Kidney (tissue), 14 donors: ENCODE results near the gene ARHGAP44. TPM values are rescaled to one million over a fixed set of nuclear protein-coding genes. Genes with fewer than 3 reads are reported as not detected.
A peak's percentile ranks its signal among the peaks of the same experiment; 100 is the strongest.

Source experiments
- DNase-seq, 5 donors: peaks; one replicate each; pipeline ENCODE4 v3.0.0-alpha.2; 2013 to 2020
- FAIRE-seq: peaks from 2 replicates; lab custom pipeline; 2012; peaks lifted over from hg19 to GRCh38; lab: Jason Lieb, UNC
- H3K27ac ChIP-seq, 2 donors: one replicate each; pipeline ENCODE4 v1.7.0; 2013; ENCODE audit warnings: low read depth in 2 of 2, low read length in 2 of 2, inconsistent platforms in 1 of 2
- H3K27me3 ChIP-seq: one replicate; pipeline ENCODE4 v1.7.1; 2013; ENCODE audit warnings: low read length, inconsistent platforms; ENCODE audit not compliant: control insufficient read depth, insufficient read depth
- H3K36me3 ChIP-seq, 3 donors: one replicate each; pipeline versions ENCODE4 v1.7.0 to v1.7.1; 2013; ENCODE audit warnings: low read length in 3 of 3, control low read depth in 1 of 3, inconsistent platforms in 1 of 3; ENCODE audit not compliant: insufficient read depth in 3 of 3, control insufficient read depth in 2 of 3
- H3K4me1 ChIP-seq, 3 donors: one replicate each; pipeline versions ENCODE4 v1.7.0 to v1.7.1; 2013; ENCODE audit warnings: low read length in 3 of 3, inconsistent platforms in 1 of 3, low read depth in 1 of 3; ENCODE audit not compliant: control insufficient read depth in 2 of 3, insufficient read depth in 2 of 3
- H3K4me3 ChIP-seq, 3 donors: one replicate each; pipeline versions ENCODE4 v1.7.0 to v1.8.1; 2013; ENCODE audit warnings: low read length in 3 of 3, control low read depth in 1 of 3, inconsistent platforms in 1 of 3
- H3K9ac ChIP-seq, 3 donors: one replicate each; pipeline versions ENCODE4 v1.7.0 to v1.7.1; 2013; ENCODE audit warnings: low read length in 3 of 3, control low read depth in 1 of 3, inconsistent platforms in 1 of 3
- H3K9me3 ChIP-seq, 3 donors: one replicate each; pipeline versions ENCODE4 v1.7.0 to v1.7.1; 2013; ENCODE audit warnings: low read length in 3 of 3, control low read depth in 1 of 3, inconsistent platforms in 1 of 3; ENCODE audit not compliant: control insufficient read depth in 2 of 3, insufficient read depth in 1 of 3
- intact Hi-C: fragments of 100-400 bp; cut with DNase I; formaldehyde crosslinking; loops from one replicate; pipeline ENCODE4 v1.11.1; 2022
- polyA plus RNA-seq: library from polyadenylated mRNA; stranded (reverse); fragments of 350-450 nt; fragmentation: Illumina TruSeq; extraction: RNeasy Lipid Tissue Mini Kit (QIAGEN cat#74804); gene quantifications from one replicate; pipeline ENCODE4 v1.2.3, GENCODE V29; 2014; ENCODE audit warnings: low read depth, low replicate concordance; ENCODE audit not compliant: insufficient read depth
- total RNA-seq: library from RNA; stranded (reverse); fragmentation: NEBNext Ultra II Directional; extraction: Animal tissue kit (Norgen Biotek cat#: 25700); gene quantifications from one replicate; pipeline ENCODE4 v1.2.1, GENCODE V29; 2021
- TF ChIP-seq, protein P1 (sequence below): IDR thresholded peaks from 3 replicates; pipeline ENCODE4 v1.5.1; 2012; ENCODE audit warnings: mild to moderate bottlenecking, moderate library complexity, borderline replicate concordance; ENCODE audit not compliant: insufficient read depth; ENCODE audit errors: extremely low read depth
- donor health status: control.
- donor health status: control.
- donor health status: control.
- donor health status: control.
- donor health status: control.
- donor health status: DM: yes; HTN: yes; CAD: no.
- donor health status: Normal renal cell carcinoma (clear cell type).

The ARHGAP44 gene
- total and polyA plus RNA-seq, 2 donors from 2014 or later: 3.7 to 8.4 TPM

DNA sequence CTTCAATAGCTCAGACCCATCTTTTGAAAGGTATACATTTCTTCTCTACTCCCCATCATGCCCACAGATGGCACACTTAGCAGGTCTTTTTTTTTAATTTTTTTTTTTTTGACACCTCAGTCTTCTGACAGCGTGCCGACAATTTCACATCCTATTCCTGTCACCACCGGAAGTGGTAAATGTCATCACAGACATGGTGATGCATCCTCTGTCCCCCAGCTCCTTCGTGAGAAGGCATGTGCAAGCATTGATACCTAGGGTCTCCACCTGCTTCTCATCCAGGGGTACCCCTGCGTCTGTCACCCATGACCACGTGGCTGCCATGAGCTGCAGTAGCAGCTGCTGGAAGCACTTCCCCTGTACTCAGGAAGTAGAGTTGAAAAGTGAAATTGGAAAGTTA is 192.9 kb downstream of the ARHGAP44 start:
- no peaks in the 10 kb centered on the region for H3K27me3 ChIP-seq
- no peak overlapping the region for H3K4me3 ChIP-seq
- TF ChIP-seq, protein P1, sequence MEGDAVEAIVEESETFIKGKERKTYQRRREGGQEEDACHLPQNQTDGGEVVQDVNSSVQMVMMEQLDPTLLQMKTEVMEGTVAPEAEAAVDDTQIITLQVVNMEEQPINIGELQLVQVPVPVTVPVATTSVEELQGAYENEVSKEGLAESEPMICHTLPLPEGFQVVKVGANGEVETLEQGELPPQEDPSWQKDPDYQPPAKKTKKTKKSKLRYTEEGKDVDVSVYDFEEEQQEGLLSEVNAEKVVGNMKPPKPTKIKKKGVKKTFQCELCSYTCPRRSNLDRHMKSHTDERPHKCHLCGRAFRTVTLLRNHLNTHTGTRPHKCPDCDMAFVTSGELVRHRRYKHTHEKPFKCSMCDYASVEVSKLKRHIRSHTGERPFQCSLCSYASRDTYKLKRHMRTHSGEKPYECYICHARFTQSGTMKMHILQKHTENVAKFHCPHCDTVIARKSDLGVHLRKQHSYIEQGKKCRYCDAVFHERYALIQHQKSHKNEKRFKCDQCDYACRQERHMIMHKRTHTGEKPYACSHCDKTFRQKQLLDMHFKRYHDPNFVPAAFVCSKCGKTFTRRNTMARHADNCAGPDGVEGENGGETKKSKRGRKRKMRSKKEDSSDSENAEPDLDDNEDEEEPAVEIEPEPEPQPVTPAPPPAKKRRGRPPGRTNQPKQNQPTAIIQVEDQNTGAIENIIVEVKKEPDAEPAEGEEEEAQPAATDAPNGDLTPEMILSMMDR: no peak
- no peak overlapping the region for H3K27ac ChIP-seq
- H3K9me3 ChIP-seq: no peaks in the 10 kb centered on the region
- DNase-seq (no peak), FAIRE-seq (no peak)
- no peak overlapping the region for H3K9ac ChIP-seq
- intact Hi-C loops: no loop called here
- H3K36me3 ChIP-seq: no peaks in the 10 kb centered on the region
- peaks cover 0 to 15% (median 4%) of the 10 kb centered on the region in 3 donors for H3K4me1 ChIP-seq

DNA sequence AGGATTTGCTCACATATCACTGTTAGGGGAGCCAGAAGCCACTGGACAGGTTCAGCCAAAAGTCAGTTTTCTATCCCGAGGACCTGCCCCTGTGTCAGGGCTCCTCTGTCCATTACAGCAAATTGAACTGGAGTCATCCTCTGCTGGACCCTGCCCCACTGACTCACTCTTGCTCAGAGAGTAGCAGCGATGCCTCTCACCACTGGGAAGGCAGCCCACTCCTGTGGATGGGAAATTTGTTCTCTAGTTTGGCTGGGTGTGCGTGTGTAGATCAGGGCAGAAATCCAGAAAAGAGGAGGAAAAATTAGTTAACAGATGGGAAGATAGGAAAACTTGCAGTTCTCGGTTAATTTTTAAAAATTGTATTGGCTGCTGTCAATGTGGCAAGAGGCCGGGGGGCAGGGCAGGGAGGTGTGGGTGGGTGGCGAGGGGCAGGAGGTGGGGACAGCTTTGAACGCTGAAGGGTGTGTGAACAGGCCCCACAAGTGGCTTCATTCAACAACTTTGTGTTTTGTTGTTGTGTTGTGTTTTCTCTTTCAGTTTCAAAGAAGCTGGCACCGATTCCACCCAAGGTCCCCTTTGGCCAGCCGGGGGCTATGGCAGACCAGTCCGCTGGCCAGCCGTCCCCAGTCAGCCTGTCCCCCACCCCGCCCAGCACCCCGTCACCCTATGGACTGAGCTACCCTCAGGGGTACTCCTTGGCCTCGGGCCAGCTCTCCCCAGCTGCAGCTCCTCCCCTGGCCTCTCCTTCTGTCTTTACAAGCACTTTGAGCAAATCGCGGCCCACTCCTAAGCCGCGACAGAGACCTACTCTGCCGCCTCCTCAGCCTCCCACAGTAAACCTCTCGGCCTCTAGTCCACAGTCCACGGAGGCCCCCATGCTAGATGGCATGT is 194.9 kb downstream of the ARHGAP44 start:
- Histone ChIP-seq H3K27ac (peak overlapping the region; percentile 49 to 75), H3K9ac (no peak overlapping the region)
- intact Hi-C loops: no loop called here

DNA sequence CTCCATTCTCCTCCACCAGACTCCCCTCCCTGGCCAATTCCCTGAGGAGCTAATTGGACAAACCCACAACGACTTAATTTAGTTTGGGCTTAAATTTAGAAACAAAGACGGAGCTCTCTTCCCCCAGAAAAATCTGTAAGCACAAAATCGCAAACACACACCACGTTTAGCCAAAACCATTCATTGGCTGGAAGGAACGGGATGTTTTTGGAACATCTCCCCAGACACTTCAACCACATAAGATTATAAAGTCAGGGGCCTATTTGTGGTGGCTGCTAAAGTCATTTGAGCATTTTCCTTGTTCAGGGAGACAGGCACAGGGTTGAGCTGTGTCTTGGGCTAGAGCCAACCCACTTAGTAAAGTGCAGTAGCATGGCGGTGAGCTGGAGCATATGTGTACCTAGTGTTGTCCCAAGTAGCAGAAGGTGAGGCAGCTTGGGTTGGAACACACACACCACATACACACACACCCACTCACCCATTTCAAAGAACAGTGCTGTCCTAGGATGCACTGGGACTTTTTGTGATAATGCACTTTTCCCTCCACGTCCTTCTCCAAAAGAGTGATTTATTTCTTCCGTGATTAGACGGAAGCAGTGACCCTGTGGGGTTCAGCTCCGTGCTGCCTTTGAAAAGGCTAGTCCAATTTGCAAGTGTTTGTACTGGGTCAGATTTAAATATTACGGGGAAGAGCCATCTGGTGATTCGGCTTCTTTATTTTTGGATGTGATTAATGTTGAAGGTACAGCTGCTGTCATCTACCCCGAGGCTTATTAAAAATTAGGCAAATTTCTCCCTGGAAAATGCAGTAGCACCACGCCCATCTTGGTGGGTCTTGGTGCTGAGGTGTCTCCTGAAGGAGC is 196.4 kb downstream of the ARHGAP44 start:
- H3K4me1 ChIP-seq: peaks cover 0 to 19% (median 4%) of the 10 kb centered on the region in 3 donors
- no peak overlapping the region for H3K4me3 ChIP-seq
- no peak for FAIRE-seq
- H3K27me3 ChIP-seq: no peaks in the 10 kb centered on the region
- H3K27ac ChIP-seq: peak overlapping the region; percentile 18 to 75
- TF ChIP-seq, protein P1: no peak
- peak in 1 of 5 donors; percentile 43 for DNase-seq
- H3K9ac ChIP-seq: no peak overlapping the region
- peaks cover 0 to under 1% (median under 1%) of the 10 kb centered on the region in 3 donors for H3K36me3 ChIP-seq
- H3K9me3 ChIP-seq: no peaks in the 10 kb centered on the region
- intact Hi-C loops: no loop called here

More for the DNA sequence above, 194.9 kb downstream of the ARHGAP44 start:
- no peaks in the 10 kb centered on the region for H3K27me3 ChIP-seq
- H3K36me3 ChIP-seq: no peaks in the 10 kb centered on the region
- TF ChIP-seq, protein P1: no peak
- peak in 1 of 5 donors; percentile 21 for DNase-seq
- no peaks in the 10 kb centered on the region for H3K9me3 ChIP-seq
- peaks cover 0 to 19% (median 4%) of the 10 kb centered on the region in 3 donors for H3K4me1 ChIP-seq
- no peak for FAIRE-seq
- no peak overlapping the region for H3K4me3 ChIP-seq
